ENCODE measurements around the gene SPARCL1.
A peak's percentile ranks its signal among the peaks of the same experiment; 100 is the strongest.
"Not testable (repeated sequence)": the region's sequence is repeated elsewhere in the genome, so short reads cannot be mapped to it uniquely, and the experiment has no call there.

Gene SPARCL1

GRCh38 chr4:87529187-87529586, at the start of gene SPARCL1:
Gene SPARCL1, minus strand, starts transcription at chr4:87529376. Its CDS starts 29,802 bp downstream, at chr4:87499574.
- DNase-seq: no peak

DNA sequence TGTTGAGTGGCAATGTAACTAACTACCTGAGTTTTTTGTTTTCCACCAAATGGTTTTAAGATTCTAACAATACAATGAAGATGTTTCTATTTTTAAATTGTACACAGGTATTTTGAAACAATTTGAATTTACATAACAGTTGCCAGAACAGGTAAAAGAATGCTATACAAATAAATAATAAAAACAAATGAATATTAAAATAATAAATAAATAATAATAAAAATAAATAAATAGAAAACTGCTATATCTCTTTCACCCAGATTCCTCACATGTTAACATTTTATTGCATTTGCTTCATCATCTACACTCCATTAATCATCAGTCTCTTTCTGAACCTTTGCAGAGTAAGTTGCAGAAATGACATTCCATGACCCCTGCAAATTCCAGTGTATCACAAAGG, 46.8 kb upstream of the SPARCL1 start:
- no peak for DNase-seq

GRCh38 chr4:87575408-87575807, 46.2 kb upstream of the SPARCL1 start:
- no peak for DNase-seq

GRCh38 chr4:87574996-87575395, 45.8 kb upstream of the SPARCL1 start:
- DNase-seq: no peak

GRCh38 chr4:87574376-87574775, 45.2 kb upstream of the SPARCL1 start:
- not testable (repeated sequence) for DNase-seq

- DNase-seq: no peak
Observed at GRCh38 chr4:87570290-87570805, 41.2 kb upstream of the SPARCL1 start.

DNA sequence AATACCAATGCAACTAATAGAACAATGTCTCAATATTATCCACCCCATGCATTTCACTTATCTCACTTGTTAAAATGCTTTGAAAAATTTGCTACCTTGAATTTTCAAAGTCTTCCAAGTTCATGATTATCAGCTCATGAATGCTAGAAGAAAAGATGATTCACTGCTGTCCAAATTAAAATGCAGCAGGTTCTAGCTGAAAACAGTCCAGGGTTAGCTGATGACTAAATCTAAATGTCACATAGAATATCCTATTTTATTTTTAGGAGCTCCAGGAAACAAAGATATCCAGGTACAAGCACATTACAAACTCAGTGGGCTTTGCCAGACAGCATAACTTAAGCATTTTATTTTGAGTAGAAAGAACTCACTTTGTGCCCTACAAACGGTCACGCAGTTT, 38.0 kb upstream of the SPARCL1 start:
- no peak for DNase-seq

DNA sequence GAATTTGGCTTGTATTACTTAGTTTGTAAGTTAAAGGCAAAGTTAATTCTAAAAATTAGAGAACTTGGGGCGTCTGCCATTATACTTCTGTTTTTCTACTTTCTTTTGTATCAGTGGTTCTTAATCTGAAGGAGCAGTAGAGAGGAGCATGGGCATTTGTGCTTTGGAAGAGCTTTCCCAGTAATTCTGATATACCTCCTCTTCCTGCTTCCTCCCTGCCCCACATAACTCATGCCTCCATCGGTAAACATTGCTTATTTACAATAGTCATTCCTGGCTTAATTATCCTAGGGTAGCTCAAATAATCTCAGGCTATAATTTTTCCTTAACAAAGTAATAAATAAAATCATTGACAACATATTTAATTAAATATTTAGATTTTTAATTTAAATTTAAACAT, 37.1 kb upstream of the SPARCL1 start:
- DNase-seq: no peak

GRCh38 chr4:87565746-87566145, 36.6 kb upstream of the SPARCL1 start:
- DNase-seq: no peak

- no peak for DNase-seq
Observed at GRCh38 chr4:87560802-87561201, 31.6 kb upstream of the SPARCL1 start.

DNA sequence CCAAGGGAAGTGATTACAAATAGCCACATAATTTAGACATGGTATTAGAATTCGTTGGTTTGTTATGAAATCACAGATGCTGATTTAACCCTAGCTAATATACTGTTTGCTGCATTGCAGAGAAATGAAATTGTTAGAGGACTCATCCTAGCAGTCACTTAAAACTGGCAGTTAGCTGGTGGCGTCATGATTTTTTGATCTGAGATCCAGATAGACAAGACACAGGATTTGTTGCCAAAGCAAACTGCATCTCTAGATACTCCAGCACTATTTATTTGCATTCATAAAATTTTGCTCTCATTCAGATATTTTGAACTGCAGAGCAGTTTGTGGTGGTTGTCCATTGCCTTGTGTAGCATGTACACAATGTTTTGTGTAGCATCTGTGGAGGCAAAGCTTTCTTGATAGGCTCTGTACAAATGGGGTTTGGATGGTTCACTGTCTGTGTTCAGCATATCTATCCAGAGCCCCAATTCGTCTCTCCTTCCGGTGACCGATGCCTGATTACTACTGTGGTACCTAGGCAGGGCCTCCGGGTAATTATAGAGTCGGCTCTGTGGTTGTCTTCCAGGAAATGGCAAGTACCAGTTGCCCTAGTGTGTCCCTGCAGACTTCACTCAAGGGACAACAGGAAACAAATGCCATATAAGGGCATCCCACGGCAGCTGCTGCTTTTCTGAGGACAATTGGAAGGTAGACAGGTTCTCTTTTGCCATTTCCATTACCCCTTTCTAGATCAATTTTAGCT, 30.1 kb upstream of the SPARCL1 start:
- peak; percentile 34 to 40 for DNase-seq

DNA sequence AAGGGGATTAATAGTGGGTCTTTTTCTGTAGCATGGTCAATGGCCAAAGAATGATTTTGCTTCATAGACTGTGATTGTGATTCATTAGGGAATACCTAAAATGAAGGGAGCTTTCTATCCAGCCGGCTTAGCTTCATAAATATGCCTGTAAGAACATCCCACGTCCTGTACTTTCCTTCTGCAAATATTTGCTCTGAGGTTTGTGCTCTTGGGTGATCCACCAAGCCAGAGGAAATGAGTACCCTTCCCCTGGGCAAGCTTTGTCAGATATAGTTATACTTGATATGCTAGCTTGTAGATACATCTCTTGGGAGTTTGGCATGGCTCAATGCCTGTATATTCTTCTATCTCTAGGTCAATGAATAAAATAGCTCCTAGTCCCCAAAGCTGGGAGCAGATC, 28.2 kb upstream of the SPARCL1 start:
- DNase-seq: no peak

GRCh38 chr4:87555773-87556619, 26.8 kb upstream of the SPARCL1 start:
- DNase-seq: no peak

- DNase-seq: no peak
Observed at GRCh38 chr4:87553182-87553581, 24.0 kb upstream of the SPARCL1 start.

DNA sequence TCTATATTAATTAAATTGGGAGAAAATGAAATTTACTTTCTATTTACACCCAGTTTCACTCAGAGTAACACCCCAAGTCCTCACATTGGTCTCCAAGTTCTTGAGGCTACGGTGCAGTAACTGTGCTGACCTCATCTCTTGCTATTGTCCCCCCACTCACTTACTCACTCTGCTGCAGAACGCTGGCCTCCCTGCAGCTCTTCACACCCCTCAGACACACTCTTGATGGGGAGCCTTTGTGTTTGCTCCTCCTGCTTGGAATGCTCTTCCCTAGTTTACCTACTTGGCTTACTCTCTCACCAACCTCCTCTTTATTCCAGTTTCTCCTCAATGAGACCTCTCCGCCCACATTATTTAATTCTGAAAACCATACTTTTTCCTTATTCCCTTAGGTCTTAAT, 22.2 kb upstream of the SPARCL1 start:
- no peak for DNase-seq

- no peak for DNase-seq
Observed at GRCh38 chr4:87547016-87547708, 18.0 kb upstream of the SPARCL1 start.

GRCh38 chr4:87545052-87545451, 15.9 kb upstream of the SPARCL1 start:
- no peak for DNase-seq

DNA sequence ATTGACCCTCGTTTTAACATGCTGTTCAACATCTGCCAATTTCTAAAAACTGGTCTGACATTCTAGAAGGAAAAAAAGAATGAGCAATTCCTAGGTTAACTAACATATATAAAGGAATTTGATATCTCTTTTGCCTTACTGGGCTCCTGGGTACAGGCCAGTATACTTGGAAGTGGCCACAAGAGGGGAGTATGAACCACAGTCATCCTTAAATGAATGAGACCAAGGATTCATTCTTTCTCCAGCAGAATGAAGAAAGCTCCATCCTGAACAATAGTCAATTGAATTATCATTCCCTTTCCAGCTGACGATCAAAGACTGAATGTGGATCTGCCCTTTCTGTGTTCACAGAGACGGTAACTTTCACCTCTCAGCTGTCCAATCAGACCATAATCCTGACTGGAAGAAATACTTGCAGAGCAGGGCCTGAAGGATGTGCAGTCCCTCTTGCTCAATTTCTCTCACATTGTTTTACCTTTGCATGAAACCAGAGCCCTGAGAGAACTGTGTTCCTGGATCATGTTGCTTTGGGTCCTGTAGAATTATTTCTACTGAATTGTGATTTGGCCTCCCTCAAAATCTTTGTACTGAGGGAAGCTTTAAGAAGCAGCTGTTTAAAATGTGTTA, 14.8 kb upstream of the SPARCL1 start:
- no peak for DNase-seq

GRCh38 chr4:87542734-87543312, 13.6 kb upstream of the SPARCL1 start:
- no peak for DNase-seq

- DNase-seq: no peak
Observed at GRCh38 chr4:87541956-87542709, 13.0 kb upstream of the SPARCL1 start.

- DNase-seq: no peak
Observed at GRCh38 chr4:87541521-87541920, 12.3 kb upstream of the SPARCL1 start.

All from NCI-H187 (cell line).